C4-2B (cell line): ENCODE data around the gene KCNA10.

ENCODE experiments used
- H3K27ac ChIP-seq: fragments of 450-650 bp; 2 replicates; pipeline ENCODE4 v1.5.1; 2017
- CTCF ChIP-seq: fragments of 450-650 bp; conservative IDR thresholded peaks from 2 replicates; pipeline ENCODE4 v1.5.1; 2017; ENCODE audit warnings: mild to moderate bottlenecking
- ZFX ChIP-seq: fragments of 450-650 bp; IDR thresholded peaks from 2 replicates; pipeline ENCODE4 v1.6.1; 2017

The KCNA10 gene

GRCh38 chr1:110501488-110502132 lies 17.4 kb downstream of the KCNA10 start:
- H3K27ac ChIP-seq, result no peak overlapping the region
- TF ChIP-seq ZFX (no peak), CTCF (no peak)

GRCh38 chr1:110498270-110498669 lies 20.7 kb downstream of the KCNA10 start:
- no peak overlapping the region for H3K27ac ChIP-seq
- TF ChIP-seq CTCF (no peak), ZFX (no peak)

- H3K27ac ChIP-seq, result no peak overlapping the region
- no peak for TF ChIP-seq ZFX
- peak; percentile 98 for TF ChIP-seq CTCF
These were observed 22.9 kb downstream of the KCNA10 start for GRCh38 chr1:110495926-110496600.

GRCh38 chr1:110494522-110495406 lies 24.2 kb downstream of the KCNA10 start:
- TF ChIP-seq CTCF (no peak), ZFX (no peak)
- H3K27ac ChIP-seq, result no peak overlapping the region

GRCh38 chr1:110494036-110494435 lies 24.9 kb downstream of the KCNA10 start:
- TF ChIP-seq ZFX (no peak), CTCF (no peak)
- no peak overlapping the region for H3K27ac ChIP-seq

GRCh38 chr1:110493059-110493699 lies 25.8 kb downstream of the KCNA10 start:
- TF ChIP-seq ZFX, result no peak
- TF ChIP-seq CTCF, result no peak
- H3K27ac ChIP-seq, result no peak overlapping the region
